ENCODE data around the gene WDFY2. TPM values are rescaled to one million over a fixed set of nuclear protein-coding genes. Genes with fewer than 3 reads are reported as not detected.

Gene WDFY2
- total RNA-seq, 1 experiment from 2014 or later, result 26.4 TPM

DNA sequence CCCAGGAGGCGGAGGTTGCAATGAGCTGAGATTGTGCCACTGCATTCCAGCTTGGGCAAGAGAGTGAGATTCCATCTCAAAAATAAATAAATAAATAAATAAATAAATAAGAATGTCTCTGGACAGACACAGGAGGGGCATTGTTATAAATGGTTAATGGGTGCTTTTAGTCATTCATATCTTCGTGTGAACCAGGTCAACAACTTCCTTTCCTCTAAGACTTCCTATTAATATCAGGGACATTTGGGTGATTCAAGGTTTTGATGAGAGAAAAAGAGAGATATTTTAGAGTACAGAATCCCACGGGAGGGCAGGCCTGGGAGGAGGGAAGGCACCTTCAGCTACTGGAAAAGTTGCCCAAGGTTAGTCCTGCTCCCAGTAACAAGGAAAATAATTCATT, 195.8 kb downstream of the WDFY2 start:
- Histone ChIP-seq H4K8ac (replicated peaks; ENCODE audit: insufficient read length, low read depth, low read length) (no peak overlapping the region), H2BK12ac (ENCODE audit: insufficient read length, low read depth, low read length) (no peak overlapping the region), H3K14ac (ENCODE audit: insufficient read depth, low read length) (no peak overlapping the region), H3K79me2 (ENCODE audit: insufficient read depth, low read length) (no peaks in the 10 kb centered on the region), H3T11ph (ENCODE audit: low read length) (no peak overlapping the region), H3K18ac (ENCODE audit: insufficient read length, low read depth, low read length) (no peak overlapping the region), H4K20me1 (ENCODE audit: control insufficient read depth, insufficient read depth, insufficient read length) (no peaks in the 10 kb centered on the region), H3K4me2 (ENCODE audit: insufficient read depth, insufficient read length, low read length) (no peak overlapping the region), H3K23ac (ENCODE audit: insufficient read length, low read depth, low read length) (no peak overlapping the region), H2BK15ac (ENCODE audit: low read depth, low read length) (no peak overlapping the region), H3K27me3 (ENCODE audit: insufficient read depth, low read length) (no peaks in the 10 kb centered on the region), H4K91ac (ENCODE audit: insufficient read length, low read depth, low read length) (no peak overlapping the region), H3K9me3 (ENCODE audit: control insufficient read depth, low read depth, low read length) (no peaks in the 10 kb centered on the region), H3K4ac (ENCODE audit: low read depth, low read length) (no peak overlapping the region), H2AFZ (ENCODE audit: low read length) (no peak overlapping the region), H2BK20ac (ENCODE audit: low read depth, low read length, poor library complexity, severe bottlenecking) (no peak overlapping the region), H2BK120ac (ENCODE audit: low read depth, low read length, poor library complexity, severe bottlenecking) (no peak overlapping the region), H3K56ac (ENCODE audit: insufficient read length, low read depth, low read length) (no peak overlapping the region), H3K23me2 (ENCODE audit: insufficient read length, low read depth, low read length, poor library complexity, severe bottlenecking) (no peaks in the 10 kb centered on the region), H3K4me1 (ENCODE audit: insufficient read depth, low read length) (no peaks in the 10 kb centered on the region), H4K5ac (ENCODE audit: insufficient read length, low read depth, low read length) (no peak overlapping the region), H2AK5ac (ENCODE audit: insufficient read length, low read length) (no peak overlapping the region), H3K27ac (ENCODE audit: insufficient read length, low read depth, low read length) (no peak overlapping the region), H3K79me1 (ENCODE audit: insufficient read depth, low read depth, low read length, poor library complexity, severe bottlenecking) (no peaks in the 10 kb centered on the region), H3K9ac (ENCODE audit: extremely low read depth, insufficient read length, low read length) (no peak overlapping the region), H2BK5ac (ENCODE audit: insufficient read length, low read length) (no peak overlapping the region)
- DNase-seq, result no peak
- H3K36me3 Mint-ChIP-seq (ENCODE audit: insufficient read depth in 1 of 3, low read depth in 3 of 3), result peaks cover 0 to 6% (median 0%) of the 10 kb centered on the region in 3 experiments; a peak in 2 of 7 replicates
- no peaks in the 10 kb centered on the region for H3K27me3 Mint-ChIP-seq (ENCODE audit: low read depth)
- WGBS (ENCODE audit: extremely low coverage, insufficient read length, low lambda C conversion rate), result no CpG with 5 or more reads among the region's 3 CpGs
- H3K4me3 Mint-ChIP-seq, result no peak overlapping the region
- TF ChIP-seq, protein P1, sequence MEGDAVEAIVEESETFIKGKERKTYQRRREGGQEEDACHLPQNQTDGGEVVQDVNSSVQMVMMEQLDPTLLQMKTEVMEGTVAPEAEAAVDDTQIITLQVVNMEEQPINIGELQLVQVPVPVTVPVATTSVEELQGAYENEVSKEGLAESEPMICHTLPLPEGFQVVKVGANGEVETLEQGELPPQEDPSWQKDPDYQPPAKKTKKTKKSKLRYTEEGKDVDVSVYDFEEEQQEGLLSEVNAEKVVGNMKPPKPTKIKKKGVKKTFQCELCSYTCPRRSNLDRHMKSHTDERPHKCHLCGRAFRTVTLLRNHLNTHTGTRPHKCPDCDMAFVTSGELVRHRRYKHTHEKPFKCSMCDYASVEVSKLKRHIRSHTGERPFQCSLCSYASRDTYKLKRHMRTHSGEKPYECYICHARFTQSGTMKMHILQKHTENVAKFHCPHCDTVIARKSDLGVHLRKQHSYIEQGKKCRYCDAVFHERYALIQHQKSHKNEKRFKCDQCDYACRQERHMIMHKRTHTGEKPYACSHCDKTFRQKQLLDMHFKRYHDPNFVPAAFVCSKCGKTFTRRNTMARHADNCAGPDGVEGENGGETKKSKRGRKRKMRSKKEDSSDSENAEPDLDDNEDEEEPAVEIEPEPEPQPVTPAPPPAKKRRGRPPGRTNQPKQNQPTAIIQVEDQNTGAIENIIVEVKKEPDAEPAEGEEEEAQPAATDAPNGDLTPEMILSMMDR (conservative IDR thresholded peaks at IDR 0.05), result no peak
- H3K9me3 Mint-ChIP-seq, result no peaks in the 10 kb centered on the region
- peak overlapping the region in 1 of 3 experiments; percentile 11; a peak in 2 of 7 replicates for H3K27ac Mint-ChIP-seq
- peaks cover 11 to 20% of the 10 kb centered on the region in 2 experiments for H3K4me1 Mint-ChIP-seq
